ENCODE results near the gene TOP2A. TPM values are rescaled to one million over a fixed set of nuclear protein-coding genes. Genes with fewer than 3 reads are reported as not detected.

Gene TOP2A
- polyA plus RNA-seq, 1 of the 3 experiments (the other 2 are of a cell fraction) = 20.6 TPM

DNA sequence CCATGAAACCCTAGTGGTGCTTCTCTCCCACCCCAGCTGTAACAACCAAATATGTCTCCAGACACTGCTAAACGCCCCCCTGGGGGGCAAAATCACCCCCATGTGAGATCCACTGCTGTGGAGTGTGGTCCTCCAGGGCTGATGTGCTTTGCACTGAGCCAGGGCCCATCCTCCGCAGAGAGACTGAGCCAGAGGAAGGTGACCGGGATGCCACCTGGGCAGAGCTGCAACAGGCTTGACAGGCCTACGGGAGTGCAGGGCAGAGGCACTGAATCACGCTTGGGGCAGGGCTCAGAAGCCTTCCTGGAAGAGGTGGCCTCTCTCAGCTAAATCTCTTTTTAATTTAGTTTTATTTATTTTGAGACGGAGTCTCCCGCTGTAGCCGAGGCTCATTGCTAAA is 57.6 kb downstream of the TOP2A start:
- no peak overlapping the region for H3K27ac ChIP-seq (ENCODE audit: low read depth in 2 of 2, low read length in 1 of 2)
- no peaks in the 10 kb centered on the region; the same call in 1 of the 2 replicates for H3K79me2 ChIP-seq (ENCODE audit: insufficient read depth)
- 0 out of 2 replicates have a peak, but pooled peaks cover 3% of the 10 kb centered on the region for H4K20me1 ChIP-seq (ENCODE audit: insufficient read depth)
- WGBS (ENCODE audit: low lambda C conversion rate) = 77% methylated on average over 6 of the region's 8 CpGs
- H3K9ac ChIP-seq = no peak overlapping the region
- peaks cover 24% of the 10 kb centered on the region for H3F3A ChIP-seq (replicated peaks; ENCODE audit: insufficient read depth)
- H3K9me3 ChIP-seq = no peaks in the 10 kb centered on the region
- CTCF ChIA-PET = interaction anchor here (0.6 to 57.6 kb wide), 8 partner anchors 21 to 198 kb away, joined by 3 to 1706 read pairs (median 96); partner anchors contain the start of genes CCR7, CDC6, RARA and TOP2A
- H3K4me3 ChIP-seq (ENCODE audit: low read depth in 2 of 2, low read length in 1 of 2) = no peak overlapping the region
- DNase-seq = no peak
- H3K27me3 ChIP-seq (ENCODE audit: insufficient read depth) = no peaks in the 10 kb centered on the region
- no peak overlapping the region for H2AFZ ChIP-seq (ENCODE audit: low read depth)
- H3K9me2 ChIP-seq = no peaks in the 10 kb centered on the region
- peaks cover 6 to 27% of the 10 kb centered on the region in 2 experiments; a peak in 2 of 4 replicates for H3K4me1 ChIP-seq (ENCODE audit: control insufficient read depth in 1 of 2, insufficient read depth in 2 of 2, low read depth in 1 of 2, low read length in 1 of 2)
- peaks cover 6 to 19% of the 10 kb centered on the region in 2 experiments for H3K36me3 ChIP-seq (replicated peaks in 1 of 2; ENCODE audit: control insufficient read depth in 1 of 2, insufficient read depth in 2 of 2, low read length in 1 of 2)
- no peak for TF ChIP-seq RFX5 (IDR thresholded peaks at IDR 0.05; ENCODE audit: low read length)
- no peak for TF ChIP-seq FOSL2 (IDR thresholded peaks at IDR 0.05; ENCODE audit: borderline replicate concordance, low read depth)
- no peak for TF ChIP-seq SIN3A (IDR thresholded peaks at IDR 0.05; ENCODE audit: borderline replicate concordance, low read depth, low read length)
- TF ChIP-seq GABPA (IDR thresholded peaks at IDR 0.05; ENCODE audit: low read depth) = no peak
- no peak for TF ChIP-seq EP300 (IDR thresholded peaks at IDR 0.05; ENCODE audit: borderline replicate concordance in 1 of 2, low read depth in 1 of 2, low read length in 1 of 2)
- no peak overlapping the region for H3K4me2 ChIP-seq
- POLR2A ChIA-PET = no interaction called here

GRCh38 chr17:40358323-40359038 is 59.2 kb downstream of the TOP2A start:
- H3K36me3 ChIP-seq (replicated peaks in 1 of 2; ENCODE audit: control insufficient read depth in 1 of 2, insufficient read depth in 2 of 2, low read length in 1 of 2) = peaks cover 10 to 32% of the 10 kb centered on the region in 2 experiments
- peak; percentile 92 for DNase-seq
- H3K9ac ChIP-seq = no peak overlapping the region
- H3F3A ChIP-seq (replicated peaks; ENCODE audit: insufficient read depth) = peaks cover 29% of the 10 kb centered on the region
- TF ChIP-seq SMC3 (IDR thresholded peaks at IDR 0.05; ENCODE audit: low read depth, low read length) = peak; percentile 94
- no peak for TF ChIP-seq YY1 (IDR thresholded peaks at IDR 0.05; ENCODE audit: low read depth)
- peak; percentile 11; the same call in 1 of the 2 replicates for TF ChIP-seq FOSL2 (IDR thresholded peaks at IDR 0.05; ENCODE audit: borderline replicate concordance, low read depth)
- TF ChIP-seq CHD2 (IDR thresholded peaks at IDR 0.05; ENCODE audit: low read length, partially characterized antibody) = peak; percentile 25
- 0 out of 2 replicates have a peak, but pooled peaks have one; percentile 24 for TF ChIP-seq RCOR1 (IDR thresholded peaks at IDR 0.05; ENCODE audit: low read length)
- TF ChIP-seq RAD21 (IDR thresholded peaks at IDR 0.05; ENCODE audit: low read length) = peak; percentile 92
- TF ChIP-seq, protein P1, sequence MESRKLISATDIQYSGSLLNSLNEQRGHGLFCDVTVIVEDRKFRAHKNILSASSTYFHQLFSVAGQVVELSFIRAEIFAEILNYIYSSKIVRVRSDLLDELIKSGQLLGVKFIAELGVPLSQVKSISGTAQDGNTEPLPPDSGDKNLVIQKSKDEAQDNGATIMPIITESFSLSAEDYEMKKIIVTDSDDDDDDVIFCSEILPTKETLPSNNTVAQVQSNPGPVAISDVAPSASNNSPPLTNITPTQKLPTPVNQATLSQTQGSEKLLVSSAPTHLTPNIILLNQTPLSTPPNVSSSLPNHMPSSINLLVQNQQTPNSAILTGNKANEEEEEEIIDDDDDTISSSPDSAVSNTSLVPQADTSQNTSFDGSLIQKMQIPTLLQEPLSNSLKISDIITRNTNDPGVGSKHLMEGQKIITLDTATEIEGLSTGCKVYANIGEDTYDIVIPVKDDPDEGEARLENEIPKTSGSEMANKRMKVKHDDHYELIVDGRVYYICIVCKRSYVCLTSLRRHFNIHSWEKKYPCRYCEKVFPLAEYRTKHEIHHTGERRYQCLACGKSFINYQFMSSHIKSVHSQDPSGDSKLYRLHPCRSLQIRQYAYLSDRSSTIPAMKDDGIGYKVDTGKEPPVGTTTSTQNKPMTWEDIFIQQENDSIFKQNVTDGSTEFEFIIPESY (IDR thresholded peaks at IDR 0.05; ENCODE audit: borderline replicate concordance, low read depth) = no peak
- peak; percentile 95 for TF ChIP-seq CTCF (IDR thresholded peaks at IDR 0.05)
- H3K9me2 ChIP-seq = no peaks in the 10 kb centered on the region
- H3K9me3 ChIP-seq = no peaks in the 10 kb centered on the region
- ChIA-PET CTCF (interaction anchor here (0.7 to 57.6 kb wide), 28 partner anchors 9 to 261 kb away, joined by 3 to 1706 read pairs (median 6); partner anchors contain the start of genes CCR7, CDC6, RARA and TOP2A), POLR2A (interaction anchor here (0.6 to 1.3 kb wide), 4 partner anchors 34 to 58 kb away, joined by 3 to 4 read pairs (median 4); no protein-coding TSS in a partner anchor)
- 14% methylated on average over 15 of the region's 17 CpGs for WGBS (ENCODE audit: low lambda C conversion rate)
- H4K20me1 ChIP-seq (ENCODE audit: insufficient read depth) = 0 out of 2 replicates have a peak, but pooled peaks cover 6% of the 10 kb centered on the region
- no peaks in the 10 kb centered on the region; the same call in 1 of the 2 replicates for H3K79me2 ChIP-seq (ENCODE audit: insufficient read depth)
- H3K4me3 ChIP-seq (ENCODE audit: low read depth in 2 of 2, low read length in 1 of 2) = peak overlapping the region in 1 of 2 experiments; percentile 50; a peak in 1 of 4 replicates
- no peaks in the 10 kb centered on the region for H3K27me3 ChIP-seq (ENCODE audit: insufficient read depth)
- H3K27ac ChIP-seq (ENCODE audit: low read depth in 2 of 2, low read length in 1 of 2) = peak overlapping the region in 1 of 2 experiments; percentile 49; a peak in 2 of 4 replicates
- H2AFZ ChIP-seq (ENCODE audit: low read depth) = 0 out of 2 replicates have a peak overlapping the region, but pooled peaks have one; percentile 36
- H3K4me1 ChIP-seq (ENCODE audit: control insufficient read depth in 1 of 2, insufficient read depth in 2 of 2, low read depth in 1 of 2, low read length in 1 of 2) = peaks cover 6 to 35% of the 10 kb centered on the region in 2 experiments; a peak in 2 of 4 replicates
- H3K4me2 ChIP-seq = peak overlapping the region; percentile 52; the same call in 1 of the 2 replicates
